PC-9 (cell line): Measurements from ENCODE around the gene F5. TPM values are rescaled to one million over a fixed set of nuclear protein-coding genes. Genes with fewer than 3 reads are reported as not detected.

ENCODE experiments used
- BruUV-seq: library from RNA; stranded (reverse); fragments of 400-500 nt; replicated peaks from 2 replicates; lab custom pipeline; 2021; lab: Mats Ljungman, UMichigan
- CTCF ChIA-PET: fragments of 300-600 bp; sonication (Branson Sonifier 250); formaldehyde crosslinking; loops from one replicate; lab custom pipeline; 2022; ENCODE audit warnings: antibody characterized with exemption; lab: Charles Lee
- POLR2A ChIA-PET: fragments of 300-600 bp; sonication (Branson Sonifier 250); formaldehyde crosslinking; loops from one replicate; lab custom pipeline; 2022; ENCODE audit warnings: antibody characterized with exemption; ENCODE audit not compliant: unreplicated experiment; lab: Charles Lee
- DNase-seq, 2 experiments: peaks; one replicate each; pipeline versions ENCODE4 v3.0.0 to v3.0.0-alpha.2; 2015 to 2022; ENCODE audit warnings: mixed read lengths in 1 of 2
- H2AFZ ChIP-seq: fragments of 200-600 bp; sonication (generic); 2 replicates; pipeline ENCODE4 v1.8.1; 2017; ENCODE audit warnings: antibody characterized with exemption
- H3F3A ChIP-seq: fragments of 200-600 bp; sonication (generic); 2 replicates; pipeline ENCODE4 v1.8.1; 2017; ENCODE audit warnings: antibody characterized with exemption, mild to moderate bottlenecking, low read depth; ENCODE audit not compliant: insufficient read depth
- H3K27ac ChIP-seq: fragments of 200-600 bp; sonication (generic); 2 replicates; pipeline ENCODE4 v1.6.1; 2016; ENCODE audit warnings: mixed run types
- H3K27me3 ChIP-seq: fragments of 200-600 bp; sonication (generic); 2 replicates; pipeline ENCODE4 v1.6.1; 2016; ENCODE audit warnings: low read depth, mixed run types; ENCODE audit not compliant: insufficient read depth
- H3K36me3 ChIP-seq: fragments of 200-600 bp; sonication (generic); 2 replicates; pipeline ENCODE4 v1.6.1; 2016; ENCODE audit warnings: low read depth, mixed run types
- H3K4me1 ChIP-seq: fragments of 200-600 bp; sonication (generic); replicated peaks from 2 replicates; pipeline ENCODE4 v1.6.1; 2016; ENCODE audit warnings: mixed run types; ENCODE audit not compliant: insufficient read depth
- H3K4me2 ChIP-seq: fragments of 200-600 bp; sonication (generic); 2 replicates; pipeline ENCODE4 v1.6.1; 2017; ENCODE audit warnings: mixed run types
- H3K4me3 ChIP-seq: fragments of 200-600 bp; sonication (generic); 2 replicates; pipeline ENCODE4 v1.6.1; 2016; ENCODE audit warnings: mixed run types
- H3K79me2 ChIP-seq: fragments of 200-600 bp; sonication (generic); 2 replicates; pipeline ENCODE4 v1.6.1; 2017; ENCODE audit warnings: low read depth, mixed run types
- H3K9me2 ChIP-seq: fragments of 200-600 bp; sonication (generic); 2 replicates; pipeline ENCODE4 v1.8.1; 2017; ENCODE audit warnings: mild to moderate bottlenecking; ENCODE audit not compliant: insufficient read depth
- H3K9me3 ChIP-seq: fragments of 200-600 bp; sonication (generic); 2 replicates; pipeline ENCODE4 v1.8.1; 2016; ENCODE audit warnings: low read depth; ENCODE audit not compliant: insufficient read depth
- H4K20me1 ChIP-seq: fragments of 200-600 bp; sonication (generic); 2 replicates; pipeline ENCODE4 v1.8.1; 2017; ENCODE audit not compliant: insufficient read depth
- EZH2 ChIP-seq: fragments of 200-600 bp; sonication (generic); IDR thresholded peaks from 2 replicates; pipeline ENCODE4 v1.8.0; 2017; ENCODE audit warnings: antibody characterized with exemption, low read depth
- intact Hi-C: fragments of 100-400 bp; cut with micrococcal nuclease; formaldehyde crosslinking; loops from one replicate; pipeline ENCODE4 v1.10.0; 2022; ENCODE audit not compliant: unreplicated experiment
- total RNA-seq: library from RNA; stranded (reverse); gene quantifications from 2 replicates; pipeline ENCODE4 v1.2.3, GENCODE V29; 2021
- TF ChIP-seq, protein P1 (sequence below): fragments of 200-600 bp; sonication (generic); conservative IDR thresholded peaks from 2 replicates; pipeline ENCODE4 v1.6.1; 2017; ENCODE audit warnings: mixed run types, antibody characterized with exemption, mild to moderate bottlenecking, moderate library complexity

The F5 gene
- total RNA-seq, 1 experiment from 2014 or later: not detected

GRCh38 chr1:169574336-169574735 is 11.9 kb downstream of the F5 start:
- Histone ChIP-seq H3K9me3 (no peaks in the 10 kb centered on the region), H3K9me2 (no peaks in the 10 kb centered on the region), H3K27ac (no peak overlapping the region), H4K20me1 (no peaks in the 10 kb centered on the region), H3K4me2 (no peak overlapping the region), H3K79me2 (no peaks in the 10 kb centered on the region), H3K4me1 (no peaks in the 10 kb centered on the region), H2AFZ (no peak overlapping the region), H3K27me3 (no peaks in the 10 kb centered on the region), H3K36me3 (no peaks in the 10 kb centered on the region), H3F3A (no peaks in the 10 kb centered on the region), H3K4me3 (no peak overlapping the region)
- intact Hi-C loops: no loop called here
- CTCF ChIA-PET: no interaction called here
- no peak for DNase-seq
- no TSS peak for BruUV-seq
- TF ChIP-seq, protein P1, sequence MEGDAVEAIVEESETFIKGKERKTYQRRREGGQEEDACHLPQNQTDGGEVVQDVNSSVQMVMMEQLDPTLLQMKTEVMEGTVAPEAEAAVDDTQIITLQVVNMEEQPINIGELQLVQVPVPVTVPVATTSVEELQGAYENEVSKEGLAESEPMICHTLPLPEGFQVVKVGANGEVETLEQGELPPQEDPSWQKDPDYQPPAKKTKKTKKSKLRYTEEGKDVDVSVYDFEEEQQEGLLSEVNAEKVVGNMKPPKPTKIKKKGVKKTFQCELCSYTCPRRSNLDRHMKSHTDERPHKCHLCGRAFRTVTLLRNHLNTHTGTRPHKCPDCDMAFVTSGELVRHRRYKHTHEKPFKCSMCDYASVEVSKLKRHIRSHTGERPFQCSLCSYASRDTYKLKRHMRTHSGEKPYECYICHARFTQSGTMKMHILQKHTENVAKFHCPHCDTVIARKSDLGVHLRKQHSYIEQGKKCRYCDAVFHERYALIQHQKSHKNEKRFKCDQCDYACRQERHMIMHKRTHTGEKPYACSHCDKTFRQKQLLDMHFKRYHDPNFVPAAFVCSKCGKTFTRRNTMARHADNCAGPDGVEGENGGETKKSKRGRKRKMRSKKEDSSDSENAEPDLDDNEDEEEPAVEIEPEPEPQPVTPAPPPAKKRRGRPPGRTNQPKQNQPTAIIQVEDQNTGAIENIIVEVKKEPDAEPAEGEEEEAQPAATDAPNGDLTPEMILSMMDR: no peak
- no peak for TF ChIP-seq EZH2
- POLR2A ChIA-PET: no interaction called here

DNA sequence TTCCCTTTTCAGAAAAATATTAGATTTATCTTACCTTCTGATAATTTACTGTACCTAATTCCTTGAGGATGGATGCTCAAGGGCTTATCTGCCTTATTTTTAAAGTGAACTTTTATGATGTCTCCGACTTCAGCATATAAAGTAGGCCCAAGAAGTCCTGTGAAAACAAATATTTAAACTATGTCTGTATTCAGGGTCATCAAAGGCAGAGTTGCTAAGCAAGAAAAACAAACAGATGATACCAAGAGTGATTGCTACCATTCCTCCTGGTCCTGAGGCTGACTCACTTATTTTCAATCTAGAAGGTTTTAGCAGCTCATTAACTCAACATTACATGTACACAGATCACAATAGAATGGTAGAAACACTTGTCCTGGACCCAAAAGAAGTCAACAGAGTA is 14.1 kb downstream of the F5 start:
- CTCF ChIA-PET: no interaction called here
- H3K27me3 ChIP-seq: no peaks in the 10 kb centered on the region
- intact Hi-C loops: no loop called here

DNA sequence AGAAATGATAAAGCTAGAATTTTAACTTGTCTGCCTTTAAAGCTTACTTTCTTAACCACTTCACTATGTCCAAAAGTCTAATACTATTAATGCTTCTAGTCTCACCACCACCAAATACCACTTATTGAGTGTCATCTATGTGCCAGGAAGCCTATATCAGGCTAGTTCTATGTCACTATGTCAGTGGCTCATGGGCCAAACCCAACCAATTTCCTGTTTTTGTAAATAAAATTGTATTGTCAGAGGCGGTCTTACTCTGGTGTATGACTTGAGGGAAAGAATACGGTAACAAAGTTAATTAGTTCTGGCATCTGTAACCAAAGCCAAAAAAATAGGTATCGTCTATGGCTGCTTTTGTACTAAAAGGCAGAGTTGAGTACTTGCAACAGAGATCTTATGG is 14.8 kb downstream of the F5 start:
- intact Hi-C loops: no loop called here
- H3K27ac ChIP-seq: no peak overlapping the region
- H3K9me2 ChIP-seq: no peaks in the 10 kb centered on the region
- TF ChIP-seq, protein P1: no peak
- no peak for TF ChIP-seq EZH2
- no TSS peak for BruUV-seq
- ChIA-PET POLR2A (no interaction called here), CTCF (no interaction called here)
- H3K4me3 ChIP-seq: no peak overlapping the region
- DNase-seq: no peak
- H2AFZ ChIP-seq: no peak overlapping the region
- no peaks in the 10 kb centered on the region for H3K4me1 ChIP-seq
- no peaks in the 10 kb centered on the region for H3F3A ChIP-seq
- no peaks in the 10 kb centered on the region for H3K36me3 ChIP-seq
- H3K79me2 ChIP-seq: no peaks in the 10 kb centered on the region
- H3K4me2 ChIP-seq: no peak overlapping the region
- H3K9me3 ChIP-seq: no peaks in the 10 kb centered on the region
- H3K27me3 ChIP-seq: no peaks in the 10 kb centered on the region
- H4K20me1 ChIP-seq: no peaks in the 10 kb centered on the region

More for the DNA sequence above, 14.1 kb downstream of the F5 start:
- H3K4me2 ChIP-seq: no peak overlapping the region
- POLR2A ChIA-PET: no interaction called here
- H3F3A ChIP-seq: no peaks in the 10 kb centered on the region
- H3K9me2 ChIP-seq: no peaks in the 10 kb centered on the region
- H3K27ac ChIP-seq: no peak overlapping the region
- no TSS peak for BruUV-seq
- DNase-seq: peak in 1 of 2 experiments; percentile 63
- no peaks in the 10 kb centered on the region for H3K9me3 ChIP-seq
- H3K79me2 ChIP-seq: no peaks in the 10 kb centered on the region
- no peaks in the 10 kb centered on the region for H4K20me1 ChIP-seq
- TF ChIP-seq, protein P1: no peak
- no peak for TF ChIP-seq EZH2
- no peaks in the 10 kb centered on the region for H3K36me3 ChIP-seq
- H2AFZ ChIP-seq: no peak overlapping the region
- no peak overlapping the region for H3K4me3 ChIP-seq
- H3K4me1 ChIP-seq: no peaks in the 10 kb centered on the region
